ENCODE data around the gene ITGA6.
A peak's percentile ranks its signal among the peaks of the same experiment; 100 is the strongest.

The ITGA6 gene

DNA sequence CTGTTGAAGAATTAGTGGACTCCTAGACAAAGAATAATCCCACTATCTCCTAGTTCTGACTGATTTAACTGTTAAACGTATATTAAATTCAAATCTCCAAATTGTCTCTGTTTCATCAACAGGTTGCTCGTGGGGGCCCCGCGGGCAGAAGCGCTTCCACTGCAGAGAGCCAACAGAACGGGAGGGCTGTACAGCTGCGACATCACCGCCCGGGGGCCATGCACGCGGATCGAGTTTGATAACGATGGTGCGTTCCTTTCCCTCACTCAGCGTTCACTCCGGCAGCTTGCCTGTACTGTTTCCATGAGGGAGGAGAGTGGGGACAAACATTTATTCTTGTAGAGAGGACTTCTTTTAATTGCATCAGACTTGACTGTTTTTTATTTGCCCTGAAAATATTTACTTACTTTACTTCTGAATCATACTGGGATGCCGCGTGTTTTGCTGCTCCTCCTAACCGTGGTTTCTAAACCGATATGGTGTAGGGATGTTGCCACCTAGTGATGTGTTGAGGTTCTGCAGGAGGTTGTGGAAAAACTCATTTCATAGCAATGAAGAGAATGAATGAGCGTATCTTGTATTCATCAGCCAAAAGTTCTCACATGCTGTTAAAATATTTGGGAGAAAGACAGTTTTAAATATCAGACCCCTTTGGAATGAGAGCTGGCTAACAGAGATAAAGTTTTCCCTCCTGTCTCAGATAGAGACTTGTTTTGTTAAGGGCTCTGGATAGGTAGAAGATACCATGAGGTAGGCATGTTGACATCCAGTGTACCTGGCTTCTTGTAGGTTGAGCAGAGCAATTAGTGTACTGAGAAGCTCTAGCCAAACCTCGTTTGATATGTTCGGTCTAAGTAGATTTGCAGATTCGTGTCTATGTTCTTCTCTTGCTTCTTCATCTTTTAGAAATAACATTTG is 38.3 kb downstream of the ITGA6 start:
- DNase-seq (ENCODE audit: low spot score): peak; percentile 52

GRCh38 chr2:172467382-172467781 is 40.0 kb downstream of the ITGA6 start:
- DNase-seq (ENCODE audit: low spot score): no peak

GRCh38 chr2:172470958-172471922 is 43.9 kb downstream of the ITGA6 start:
- DNase-seq (ENCODE audit: low spot score): no peak

- DNase-seq (ENCODE audit: low spot score): no peak
Measured at GRCh38 chr2:172472446-172473033, 45.2 kb downstream of the ITGA6 start.

DNA sequence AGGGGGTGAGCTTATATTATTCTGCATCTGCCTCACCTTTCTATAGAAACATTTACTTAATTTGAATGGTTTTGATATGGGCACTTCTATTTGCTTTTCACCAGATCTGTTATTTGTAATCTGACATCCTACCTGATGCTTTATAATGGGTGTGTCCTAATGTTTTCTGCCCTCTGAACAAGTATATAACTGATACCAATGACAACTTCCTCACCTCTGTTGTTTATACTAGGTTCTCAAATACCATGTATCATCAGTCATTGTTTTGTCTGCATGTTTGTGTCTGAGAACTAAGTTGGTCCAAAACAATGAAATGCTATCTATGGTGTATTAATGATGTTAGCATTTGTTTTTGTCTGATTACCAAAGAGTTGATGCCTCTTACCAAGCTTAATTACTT is 45.8 kb downstream of the ITGA6 start:
- DNase-seq (ENCODE audit: low spot score): no peak

- no peak for DNase-seq (ENCODE audit: low spot score)
Measured at GRCh38 chr2:172478353-172478752, 51.0 kb downstream of the ITGA6 start.

- no peak for DNase-seq (ENCODE audit: low spot score)
Measured at GRCh38 chr2:172480301-172481218, 53.2 kb downstream of the ITGA6 start.

GRCh38 chr2:172481507-172482262 is 54.3 kb downstream of the ITGA6 start:
- no peak for DNase-seq (ENCODE audit: low spot score)

- no peak for DNase-seq (ENCODE audit: low spot score)
Measured at GRCh38 chr2:172484253-172484652, 56.9 kb downstream of the ITGA6 start.

- no peak for DNase-seq (ENCODE audit: low spot score)
Measured at GRCh38 chr2:172484706-172485105, 57.3 kb downstream of the ITGA6 start.

GRCh38 chr2:172488556-172488955 is 61.2 kb downstream of the ITGA6 start:
- DNase-seq (ENCODE audit: low spot score): no peak

- DNase-seq (ENCODE audit: low spot score): no peak
Measured at GRCh38 chr2:172489681-172490080, 62.3 kb downstream of the ITGA6 start.

GRCh38 chr2:172496160-172496608 is 68.8 kb downstream of the ITGA6 start:
- no peak for DNase-seq (ENCODE audit: low spot score)

- no peak for DNase-seq (ENCODE audit: low spot score)
Measured at GRCh38 chr2:172507199-172507598, 79.8 kb downstream of the ITGA6 start.

- DNase-seq (ENCODE audit: low spot score): no peak
Measured at GRCh38 chr2:172510088-172510487, 82.7 kb downstream of the ITGA6 start.

GRCh38 chr2:172510548-172510947 is 83.2 kb downstream of the ITGA6 start:
- no peak for DNase-seq (ENCODE audit: low spot score)

DNA sequence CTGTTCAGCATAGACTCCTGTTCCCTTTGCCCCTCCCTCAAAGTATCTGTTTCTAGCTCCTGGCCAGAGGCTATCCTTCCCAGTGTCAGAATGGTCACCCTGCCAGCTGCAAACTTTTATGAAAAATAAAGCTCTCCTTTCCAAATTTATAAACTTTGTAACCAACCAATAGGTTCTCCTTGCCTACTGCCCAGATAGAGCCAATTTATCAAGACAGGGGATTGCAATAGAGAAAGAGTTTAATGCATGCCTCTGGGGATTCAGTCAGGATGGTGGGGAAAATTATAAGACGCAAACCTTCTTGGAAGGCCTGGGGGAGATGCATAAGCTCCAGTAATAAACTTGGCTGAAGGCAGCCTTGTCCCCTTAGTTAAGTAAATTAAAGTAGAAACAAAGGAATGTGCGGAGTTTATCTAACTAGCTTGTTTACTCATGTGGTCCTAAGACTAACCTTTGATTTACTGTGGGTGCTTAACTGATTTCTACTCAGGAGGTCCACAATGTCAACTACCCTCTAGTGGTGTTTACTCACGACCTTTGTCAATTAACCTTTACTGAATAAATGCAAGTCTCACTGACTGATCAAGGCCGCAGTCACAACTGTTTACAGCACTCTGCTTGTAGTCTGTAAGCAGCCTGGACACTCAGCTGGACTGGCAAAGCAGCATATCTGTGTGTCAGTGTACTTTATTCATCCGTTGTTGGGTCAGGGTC is 85.6 kb downstream of the ITGA6 start:
- no peak for DNase-seq (ENCODE audit: low spot score)

GRCh38 chr2:172513524-172513900 is 86.1 kb downstream of the ITGA6 start:
- no peak for DNase-seq (ENCODE audit: low spot score)

DNA sequence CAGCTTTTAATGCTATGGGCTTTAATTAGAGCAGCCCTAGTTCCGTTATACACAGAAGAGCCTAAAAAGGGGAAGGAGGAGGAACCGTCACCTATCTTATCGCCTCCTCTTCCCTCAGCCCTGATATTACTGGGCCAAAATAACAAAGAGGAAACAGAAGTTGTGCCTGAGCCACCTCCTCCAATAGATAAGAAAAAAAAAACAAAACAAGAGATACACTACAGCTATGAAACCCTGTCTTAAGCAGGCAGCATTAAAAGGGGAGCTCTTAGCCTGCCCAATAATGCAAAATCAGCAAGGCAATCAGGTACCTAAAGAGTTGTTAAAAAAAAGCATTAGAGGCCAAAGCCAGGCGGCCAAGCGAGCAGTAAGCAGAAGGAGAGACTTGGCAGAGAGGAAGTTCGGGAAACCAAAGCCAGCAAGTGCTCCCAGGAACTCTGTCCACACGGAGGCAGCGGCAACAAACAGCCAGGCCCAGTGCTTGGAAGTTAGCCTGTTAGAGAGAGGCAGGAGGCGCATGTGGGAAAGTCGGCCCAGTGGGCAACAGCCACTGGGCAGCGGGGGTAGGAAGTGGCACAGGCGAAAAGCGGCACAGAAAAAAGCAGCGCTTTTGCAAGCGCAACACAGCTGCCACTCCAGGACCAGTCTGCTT is 86.7 kb downstream of the ITGA6 start:
- no peak for DNase-seq (ENCODE audit: low spot score)

Data from hematopoietic multipotent progenitor cell treated with erythropoietin and hydrocortisone succinate and interleukin-3 and kit ligand, for 15 days (in vitro differentiated cells).